HG03175 (cell line): ENCODE measurements around the gene KCNH4.

Source experiments
- ATAC-seq: cut with Tn5 transposase; IDR thresholded peaks from one replicate; pipeline ENCODE4 v1.9.1; 2021; ENCODE audit warnings: mild to moderate bottlenecking, moderate library complexity; ENCODE audit not compliant: unreplicated experiment

KCNH4 gene

GRCh38 chr17:42120161-42120769, 60.7 kb downstream of the KCNH4 start:
- ATAC-seq: no peak

- ATAC-seq: no peak
Measured at GRCh38 chr17:42119301-42119700, 61.6 kb downstream of the KCNH4 start.

GRCh38 chr17:42118545-42118944, 62.4 kb downstream of the KCNH4 start:
- ATAC-seq: no peak

GRCh38 chr17:42118126-42118510, 62.8 kb downstream of the KCNH4 start:
- no peak for ATAC-seq

- ATAC-seq: no peak
Measured at GRCh38 chr17:42117397-42118125, 63.4 kb downstream of the KCNH4 start.

DNA sequence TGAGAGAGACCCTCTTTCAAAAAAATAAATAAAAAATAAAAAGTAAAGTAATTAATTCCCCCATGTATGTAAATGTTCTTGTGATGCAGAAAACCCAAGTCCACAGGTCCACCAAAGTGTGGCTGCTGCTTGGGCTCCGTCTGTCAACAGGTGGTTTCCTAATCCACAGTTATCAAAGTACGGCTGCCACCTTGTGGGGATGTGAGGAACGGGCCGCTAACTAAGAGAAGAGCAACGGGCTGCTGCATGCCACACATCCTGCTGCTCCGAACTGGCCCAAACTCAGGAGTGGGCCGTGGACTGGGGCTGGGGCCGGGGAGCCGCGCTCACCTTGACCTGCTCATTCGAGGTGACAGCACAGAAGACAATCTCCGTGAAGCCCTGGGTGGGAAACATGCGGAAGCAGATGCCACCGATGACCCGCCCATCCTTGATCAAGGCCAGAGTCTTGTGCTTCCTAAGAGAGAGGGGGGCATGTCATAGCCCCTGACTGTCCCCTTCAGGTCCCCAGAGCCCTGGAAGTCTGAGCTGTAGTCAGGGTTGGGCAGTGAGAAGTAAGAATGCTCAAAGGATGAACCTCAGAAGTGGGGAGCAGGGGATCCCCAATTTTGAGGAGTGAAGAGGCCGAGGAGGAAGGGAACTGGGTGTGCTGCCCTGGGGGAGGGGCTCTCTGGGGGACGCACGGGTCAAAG, 64.1 kb downstream of the KCNH4 start:
- peak; percentile 33 for ATAC-seq

DNA sequence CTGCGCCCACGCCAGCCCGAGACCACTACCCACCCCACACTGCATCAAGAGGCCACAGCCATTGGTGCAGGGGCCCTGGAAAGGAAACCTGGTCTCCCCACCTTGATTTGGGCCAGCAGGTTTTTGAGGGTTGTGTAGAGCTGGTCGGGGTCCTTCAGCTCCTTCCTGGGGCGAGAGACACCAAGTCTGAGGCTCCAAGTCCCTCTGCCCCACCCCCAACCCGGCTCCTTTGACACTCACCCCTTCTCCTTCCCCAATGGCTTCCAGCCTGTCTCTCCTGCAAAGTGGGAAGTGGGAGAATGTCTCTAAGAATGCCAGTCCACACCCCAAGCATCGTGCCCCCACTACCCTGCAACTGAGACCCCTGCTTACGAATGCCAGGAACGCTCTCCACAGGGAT, 66.8 kb downstream of the KCNH4 start:
- ATAC-seq: no peak

GRCh38 chr17:42113293-42114069, 67.5 kb downstream of the KCNH4 start:
- ATAC-seq: no peak

GRCh38 chr17:42112552-42113176, 68.3 kb downstream of the KCNH4 start, which contains the start of gene DHX58:
Gene DHX58 (minus strand): TSS chr17:42112714. CDS start chr17:42111892, 822 bp downstream.
- ATAC-seq: peak; percentile 75

- ATAC-seq: no peak
Measured at GRCh38 chr17:42111871-42112551, 68.9 kb downstream of the KCNH4 start.

- no peak for ATAC-seq
Measured at GRCh38 chr17:42111265-42111636, 69.7 kb downstream of the KCNH4 start.

GRCh38 chr17:42110301-42111264, 70.4 kb downstream of the KCNH4 start:
- no peak for ATAC-seq

DNA sequence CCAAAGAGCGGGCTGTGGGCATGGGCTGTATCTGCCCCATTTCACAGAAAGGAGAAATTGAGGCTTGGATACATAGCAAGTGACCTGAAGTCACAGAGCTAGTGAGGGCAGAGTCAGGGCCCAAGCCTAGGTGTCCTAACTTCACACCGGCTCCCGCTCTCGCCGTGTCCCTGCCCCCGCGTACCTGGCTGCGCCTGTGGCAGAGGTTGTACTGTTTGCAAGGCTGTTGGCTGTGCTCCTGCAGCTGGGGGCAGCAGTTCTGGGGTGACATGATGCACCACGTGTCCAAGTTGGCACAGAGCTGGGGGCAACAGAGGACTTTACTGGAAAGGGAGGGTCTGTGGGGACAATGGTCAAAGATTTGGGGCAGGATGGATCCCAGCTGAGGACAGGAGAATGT, 71.9 kb downstream of the KCNH4 start:
- no peak for ATAC-seq

- peak; percentile 53 for ATAC-seq
Measured at GRCh38 chr17:42107597-42108576, 73.1 kb downstream of the KCNH4 start.

GRCh38 chr17:42107124-42107523, 73.8 kb downstream of the KCNH4 start:
- ATAC-seq: no peak
